A549 treated with AZD9567 at 1 μM for 4 hours (cell line): Measurements from ENCODE around the gene NDUFV1. TPM values are rescaled to one million over a fixed set of nuclear protein-coding genes. Genes with fewer than 3 reads are reported as not detected.

Experiments
- total RNA-seq: library from RNA; stranded (reverse); fragments of 200-300 nt; extraction: Qiagen RNA extraction; gene quantifications from 5 replicates; pipeline ENCODE4 v1.2.3, GENCODE V29; 2022; ENCODE audit not compliant: insufficient read depth

NDUFV1 gene
- 115 to 157 TPM (median 156 TPM) in 5 replicates for total RNA-seq

GRCh38 chr11:67606492-67607295, at the start of gene NDUFV1:
Gene NDUFV1, plus strand, starts transcription at chr11:67606936. Its CDS starts 69 bp downstream, at chr11:67607005.

DNA sequence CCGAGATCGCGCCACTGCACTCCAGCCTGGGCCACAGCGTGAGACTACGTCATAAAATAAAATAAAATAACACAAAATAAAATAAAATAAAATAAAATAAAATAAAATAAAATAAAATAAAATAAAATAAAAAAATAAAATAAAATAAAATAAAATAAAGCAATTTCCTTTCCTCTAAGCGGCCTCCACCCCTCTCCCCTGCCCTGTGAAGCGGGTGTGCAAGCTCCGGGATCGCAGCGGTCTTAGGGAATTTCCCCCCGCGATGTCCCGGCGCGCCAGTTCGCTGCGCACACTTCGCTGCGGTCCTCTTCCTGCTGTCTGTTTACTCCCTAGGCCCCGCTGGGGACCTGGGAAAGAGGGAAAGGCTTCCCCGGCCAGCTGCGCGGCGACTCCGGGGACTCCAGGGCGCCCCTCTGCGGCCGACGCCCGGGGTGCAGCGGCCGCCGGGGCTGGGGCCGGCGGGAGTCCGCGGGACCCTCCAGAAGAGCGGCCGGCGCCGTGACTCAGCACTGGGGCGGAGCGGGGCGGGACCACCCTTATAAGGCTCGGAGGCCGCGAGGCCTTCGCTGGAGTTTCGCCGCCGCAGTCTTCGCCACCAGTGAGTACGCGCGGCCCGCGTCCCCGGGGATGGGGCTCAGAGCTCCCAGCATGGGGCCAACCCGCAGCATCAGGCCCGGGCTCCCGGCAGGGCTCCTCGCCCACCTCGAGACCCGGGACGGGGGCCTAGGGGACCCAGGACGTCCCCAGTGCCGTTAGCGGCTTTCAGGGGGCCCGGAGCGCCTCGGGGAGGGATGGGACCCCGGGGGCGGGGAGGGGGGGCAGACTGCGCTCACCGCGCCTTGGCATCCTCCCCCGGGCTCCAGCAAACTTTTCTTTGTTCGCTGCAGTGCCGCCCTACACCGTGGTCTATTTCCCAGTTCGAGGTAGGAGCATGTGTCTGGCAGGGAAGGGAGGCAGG, 23.2 kb upstream of the NDUFV1 start, which contains the start of gene GSTP1:
TSS of gene GSTP1 (plus strand) at position 566 of the 958 bp plus-strand sequence. CDS start at position 598, 32 bp downstream.

DNA sequence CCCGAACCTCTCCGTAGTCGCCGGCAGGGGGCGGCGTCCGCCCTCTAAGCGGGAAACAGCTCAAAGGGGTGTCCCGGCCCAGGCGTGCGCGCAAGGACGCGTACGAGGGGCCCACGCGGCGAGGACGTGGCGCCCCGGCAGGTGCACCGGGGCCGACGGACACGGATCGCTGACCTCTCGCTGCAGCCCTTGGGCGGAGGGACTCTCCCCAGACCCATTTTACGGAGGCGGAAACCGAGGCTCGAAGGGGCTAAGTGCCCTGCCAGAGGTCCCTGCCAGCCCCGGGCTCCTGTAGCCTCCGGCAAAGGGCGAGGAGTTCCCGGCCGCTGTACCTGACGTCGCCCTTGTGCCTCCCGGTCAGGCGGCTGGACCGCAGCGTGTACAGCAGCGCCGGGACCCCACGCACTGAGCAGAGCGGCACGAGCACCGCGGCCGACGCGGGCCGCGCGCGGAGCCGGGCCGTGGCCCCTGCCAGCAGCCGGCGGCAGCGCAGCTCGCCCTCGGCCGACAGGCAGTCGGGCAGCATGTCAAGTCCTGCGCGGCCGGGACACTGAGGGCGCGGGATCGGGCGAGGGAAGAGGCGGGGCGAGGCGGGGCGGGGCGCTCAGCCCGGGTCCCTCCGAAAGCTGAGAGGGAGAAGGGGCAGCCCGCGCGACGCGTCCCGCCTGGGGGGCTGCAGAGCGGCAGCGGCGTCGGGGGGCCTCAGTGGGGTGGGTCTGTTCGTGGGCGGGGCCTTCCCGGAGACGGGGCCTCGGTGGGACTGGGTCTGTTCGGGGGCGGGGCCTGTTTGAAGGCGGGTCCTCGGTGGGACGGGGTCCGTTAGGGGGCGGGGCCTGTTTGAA, 22.9 kb downstream of the NDUFV1 start, which contains the start of gene NUDT8:
TSS of gene NUDT8 (minus strand) at position 552 of the 842 bp plus-strand sequence. CDS start at position 526, 26 bp downstream.

GRCh38 chr11:67639438-67639859, 32.7 kb downstream of the NDUFV1 start, which contains the start of gene TBX10:
Gene TBX10, minus strand, starts transcription at chr11:67639763. Its CDS starts 291 bp downstream, at chr11:67639472.

Other genes starting within 250 kb of the NDUFV1 start
- 22.8 to 42.8 TPM (median 40.4 TPM) in 5 replicates for gene CLCF1, start 233.3 kb upstream of the NDUFV1 start, total RNA-seq
- gene RAD9A, start 214.9 kb upstream of the NDUFV1 start, total RNA-seq, result 22.4 to 31.6 TPM (median 29.7 TPM) in 5 replicates
- gene PPP1CA, start 205.1 kb upstream of the NDUFV1 start, total RNA-seq, result 263 to 306 TPM (median 277 TPM) in 5 replicates
- gene TBC1D10C, start 202.9 kb upstream of the NDUFV1 start, total RNA-seq, result 0.08 to 0.17 TPM (median 0.15 TPM) in 3 of 5 replicates, not detected in the others
- gene CARNS1, start 191.3 kb upstream of the NDUFV1 start, total RNA-seq, result 0.15 to 0.23 TPM (median 0.17 TPM) in 4 of 5 replicates, not detected in the other
- gene RPS6KB2, start 178.4 kb upstream of the NDUFV1 start, total RNA-seq, result 46.8 to 55.2 TPM (median 50.2 TPM) in 5 replicates
- gene PTPRCAP, start 169.3 kb upstream of the NDUFV1 start, total RNA-seq, result 0.14 to 0.63 TPM (median 0.43 TPM) in 4 of 5 replicates, not detected in the other
- gene CORO1B, start 163.5 kb upstream of the NDUFV1 start, total RNA-seq, result 54.1 to 65.0 TPM (median 59.3 TPM) in 5 replicates
- 0.06 to 0.07 TPM in 2 of 5 replicates, not detected in the others for gene GPR152, start 154.2 kb upstream of the NDUFV1 start, total RNA-seq
- gene CABP4, start 151.6 kb upstream of the NDUFV1 start, total RNA-seq, result not detected in 5 replicates
- gene TMEM134, start 137.7 kb upstream of the NDUFV1 start, total RNA-seq, result 33.3 to 67.5 TPM (median 61.7 TPM) in 5 replicates
- 31.9 to 47.6 TPM (median 46.3 TPM) in 5 replicates for gene AIP, start 123.9 kb upstream of the NDUFV1 start, total RNA-seq
- gene PITPNM1, start 101.6 kb upstream of the NDUFV1 start, total RNA-seq, result 25.4 to 46.8 TPM (median 41.3 TPM) in 5 replicates
- gene CDK2AP2, start 98.8 kb upstream of the NDUFV1 start, total RNA-seq, result 71.4 to 89.7 TPM (median 88.5 TPM) in 5 replicates
- gene CABP2, start 83.5 kb upstream of the NDUFV1 start, total RNA-seq, result not detected in 5 replicates
- 1,433 to 1,729 TPM (median 1,718 TPM) in 5 replicates for gene GSTP1, start 23.1 kb upstream of the NDUFV1 start, total RNA-seq
- 3.1 to 17.8 TPM (median 15.7 TPM) in 5 replicates for gene NUDT8, start 23.0 kb downstream of the NDUFV1 start, total RNA-seq
- not detected in 5 replicates for gene TBX10, start 32.8 kb downstream of the NDUFV1 start, total RNA-seq
- gene ACY3, start 43.8 kb downstream of the NDUFV1 start, total RNA-seq, result 0.93 to 1.6 TPM (median 1.2 TPM) in 4 of 5 replicates, not detected in the other
- gene ALDH3B2, start 67.7 kb downstream of the NDUFV1 start, total RNA-seq, result 0.06 to 0.18 TPM in 2 of 5 replicates, not detected in the others